Smooth muscle cell (in vitro differentiated cells): Measurements from ENCODE around the gene SPTSSB. TPM values are rescaled to one million over a fixed set of nuclear protein-coding genes. Genes with fewer than 3 reads are reported as not detected.

Experiments used
- DNase-seq: peaks from one replicate; lab custom pipeline; 2025; ENCODE audit not compliant: unreplicated experiment; lab: John Stamatoyannopoulos, UW
- H2AFZ ChIP-seq: fragments of 200-600 bp; sonication (generic); 2 replicates; pipeline ENCODE4 v1.6.0; 2016; ENCODE audit warnings: antibody characterized with exemption, low read depth, mild to moderate bottlenecking
- H3F3A ChIP-seq: fragments of 200-600 bp; sonication (generic); 2 replicates; pipeline ENCODE4 v1.6.0; 2017; ENCODE audit warnings: antibody characterized with exemption, low read depth
- H3K27ac ChIP-seq: fragments of 200-600 bp; sonication (generic); 2 replicates; pipeline ENCODE4 v1.5.1; 2016; ENCODE audit warnings: low read depth, mild to moderate bottlenecking
- H3K27me3 ChIP-seq: fragments of 200-600 bp; sonication (generic); 2 replicates; pipeline ENCODE4 v1.6.1; 2016; ENCODE audit warnings: low read depth, mild to moderate bottlenecking
- H3K36me3 ChIP-seq: fragments of 200-600 bp; sonication (generic); 2 replicates; pipeline ENCODE4 v1.5.1; 2016; ENCODE audit warnings: low read depth
- H3K4me1 ChIP-seq: fragments of 200-600 bp; sonication (generic); 2 replicates; pipeline ENCODE4 v1.5.1; 2016; ENCODE audit warnings: low read depth
- H3K4me2 ChIP-seq: fragments of 200-600 bp; sonication (generic); 2 replicates; pipeline ENCODE4 v1.6.0; 2016; ENCODE audit warnings: mild to moderate bottlenecking
- H3K4me3 ChIP-seq: fragments of 200-600 bp; sonication (generic); 2 replicates; pipeline ENCODE4 v1.5.1; 2016; ENCODE audit warnings: mild to moderate bottlenecking
- H3K79me2 ChIP-seq: fragments of 200-600 bp; sonication (generic); 2 replicates; pipeline ENCODE4 v1.6.0; 2016; ENCODE audit warnings: low read depth, mild to moderate bottlenecking
- H3K9ac ChIP-seq: fragments of 200-600 bp; sonication (generic); 2 replicates; pipeline ENCODE4 v1.6.0; 2016; ENCODE audit warnings: low read depth
- H3K9me3 ChIP-seq: fragments of 200-600 bp; sonication (generic); replicated peaks from 2 replicates; pipeline ENCODE4 v1.5.1; 2016; ENCODE audit warnings: low read depth
- H4K20me1 ChIP-seq: fragments of 200-600 bp; sonication (generic); 2 replicates; pipeline ENCODE4 v1.6.0; 2016; ENCODE audit warnings: low read depth
- WGBS: methylation state at CpG from one replicate; pipeline ENCODE4 v1.1.7; 2016; ENCODE audit warnings: low lambda C conversion rate; 5-methylcytosine and 5-hydroxymethylcytosine counted together
- polyA plus RNA-seq: library from polyadenylated mRNA; unstranded; fragments of >200 nt; fragmentation: Nextera tagmentation; extraction: Ambion mirVana; gene quantifications from 2 replicates; pipeline ENCODE4 v1.2.1, GENCODE V29; 2016
- total RNA-seq: library from RNA; depleted of rRNA; stranded (reverse); fragments of >200 nt; gene quantifications from 2 replicates; pipeline ENCODE4 v1.2.3, GENCODE V29; 2014
- TF ChIP-seq, protein P1 (sequence below): fragments of 200-600 bp; sonication (generic); IDR thresholded peaks from 2 replicates; pipeline ENCODE4 v1.5.1; 2017; ENCODE audit warnings: borderline replicate concordance, mild to moderate bottlenecking, antibody characterized with exemption; ENCODE audit not compliant: insufficient read depth, poor library complexity, severe bottlenecking

The SPTSSB gene, protein sequence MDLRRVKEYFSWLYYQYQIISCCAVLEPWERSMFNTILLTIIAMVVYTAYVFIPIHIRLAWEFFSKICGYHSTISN
- total RNA-seq: 0.94 and 1.0 TPM in 2 replicates
- polyA plus RNA-seq: 0.41 TPM in 1 of 2 replicates, not detected in the other

DNA sequence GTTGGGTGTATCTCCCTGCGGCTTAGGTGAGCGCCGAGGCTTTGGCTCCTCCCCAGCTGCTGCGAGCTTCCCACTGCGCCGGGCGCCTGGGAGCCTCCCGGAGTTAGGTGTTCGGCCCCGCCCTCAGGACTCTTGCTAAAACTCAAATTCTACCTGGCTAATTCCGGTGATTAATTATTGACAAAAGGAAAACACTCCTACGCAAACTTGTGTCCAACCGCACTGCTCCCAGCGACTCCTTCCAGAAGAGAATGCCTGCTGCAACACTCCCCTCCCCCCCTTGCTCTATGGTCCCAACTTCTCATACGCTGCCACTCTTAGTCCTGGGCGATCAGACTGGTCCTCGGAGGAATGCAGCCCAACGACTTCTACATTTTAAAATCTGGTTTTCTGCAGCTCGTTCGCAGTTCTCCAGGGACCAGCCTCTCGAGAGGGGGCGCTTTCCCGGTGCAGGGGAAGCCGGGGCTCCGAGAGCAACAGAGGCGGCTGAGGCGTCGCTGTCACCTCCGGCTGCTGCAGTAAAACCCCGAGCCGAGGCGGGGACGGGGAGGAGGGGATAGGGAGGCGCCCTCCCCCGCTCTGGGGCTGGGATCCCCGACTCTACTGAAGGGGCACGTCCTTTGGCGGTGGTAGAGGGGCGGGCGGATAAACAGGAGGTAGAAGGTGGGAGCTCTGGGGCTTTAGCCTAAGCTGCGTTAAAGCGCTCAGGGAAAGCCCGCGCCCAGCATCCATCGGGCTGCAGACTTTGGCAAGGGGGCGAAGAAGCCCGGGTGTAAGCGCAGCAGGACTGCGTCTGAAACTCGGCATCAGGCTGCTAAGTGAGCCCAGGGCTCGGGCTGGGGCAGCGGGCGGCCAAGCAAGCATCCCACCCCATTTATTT lies at the start of gene SPTSSB:
Gene SPTSSB (minus strand): TSS at position 77 of the 880 bp plus-strand sequence. CDS start 25,194 bp downstream, outside the sequence.
- Histone ChIP-seq H3K27ac (no peak within 1 kb of the TSS), H3K27me3 (peaks cover 55% of the 10 kb centered on the region), H3K4me3 (peak within 1 kb of the TSS; percentile 59), H3K9ac (no peak within 1 kb of the TSS), H3K9me3 (no peaks in the 10 kb centered on the region), H2AFZ (peak within 1 kb of the TSS; percentile 95), H3K36me3 (no peaks in the 10 kb centered on the region), H3K4me2 (peak within 1 kb of the TSS; percentile 97), H3F3A (no peaks in the 10 kb centered on the region), H3K79me2 (no peaks in the 10 kb centered on the region), H3K4me1 (peaks cover 8% of the 10 kb centered on the region), H4K20me1 (no peaks in the 10 kb centered on the region)
- under 1% methylated on average over 53 of the region's 53 CpGs for WGBS
- no peak for DNase-seq
- TF ChIP-seq, protein P1, sequence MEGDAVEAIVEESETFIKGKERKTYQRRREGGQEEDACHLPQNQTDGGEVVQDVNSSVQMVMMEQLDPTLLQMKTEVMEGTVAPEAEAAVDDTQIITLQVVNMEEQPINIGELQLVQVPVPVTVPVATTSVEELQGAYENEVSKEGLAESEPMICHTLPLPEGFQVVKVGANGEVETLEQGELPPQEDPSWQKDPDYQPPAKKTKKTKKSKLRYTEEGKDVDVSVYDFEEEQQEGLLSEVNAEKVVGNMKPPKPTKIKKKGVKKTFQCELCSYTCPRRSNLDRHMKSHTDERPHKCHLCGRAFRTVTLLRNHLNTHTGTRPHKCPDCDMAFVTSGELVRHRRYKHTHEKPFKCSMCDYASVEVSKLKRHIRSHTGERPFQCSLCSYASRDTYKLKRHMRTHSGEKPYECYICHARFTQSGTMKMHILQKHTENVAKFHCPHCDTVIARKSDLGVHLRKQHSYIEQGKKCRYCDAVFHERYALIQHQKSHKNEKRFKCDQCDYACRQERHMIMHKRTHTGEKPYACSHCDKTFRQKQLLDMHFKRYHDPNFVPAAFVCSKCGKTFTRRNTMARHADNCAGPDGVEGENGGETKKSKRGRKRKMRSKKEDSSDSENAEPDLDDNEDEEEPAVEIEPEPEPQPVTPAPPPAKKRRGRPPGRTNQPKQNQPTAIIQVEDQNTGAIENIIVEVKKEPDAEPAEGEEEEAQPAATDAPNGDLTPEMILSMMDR: peak; percentile 9

DNA sequence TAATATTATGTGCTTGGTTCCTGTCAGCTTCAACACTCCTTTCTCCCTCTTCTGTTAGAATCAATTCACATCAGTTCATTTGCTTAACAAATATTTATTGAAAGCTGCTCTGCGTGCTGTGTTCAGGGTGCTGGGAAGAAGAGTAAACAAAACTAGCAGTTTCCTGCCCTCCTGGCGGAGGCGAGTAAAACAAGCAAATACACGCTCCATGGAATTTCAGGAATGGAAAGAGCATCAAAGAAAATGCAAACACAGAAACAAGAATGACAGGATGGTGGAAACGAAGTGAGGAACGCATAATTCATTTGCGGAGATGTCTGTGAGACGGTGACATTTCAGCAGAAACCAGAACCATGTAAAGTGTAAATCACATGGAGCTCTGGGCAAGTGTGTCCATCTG lies 49.4 kb upstream of the SPTSSB start:
- H4K20me1 ChIP-seq: no peaks in the 10 kb centered on the region
- no peaks in the 10 kb centered on the region for H3K27me3 ChIP-seq
- H3K9ac ChIP-seq: no peak overlapping the region
- H2AFZ ChIP-seq: peak overlapping the region; percentile 35
- no peaks in the 10 kb centered on the region for H3K9me3 ChIP-seq
- H3K4me2 ChIP-seq: peak overlapping the region; percentile 40
- no peak for DNase-seq
- H3K36me3 ChIP-seq: no peaks in the 10 kb centered on the region
- H3K27ac ChIP-seq: no peak overlapping the region
- no peaks in the 10 kb centered on the region for H3K79me2 ChIP-seq
- TF ChIP-seq, protein P1: no peak
- WGBS: 8% methylated on average over 8 of the region's 8 CpGs
- H3K4me3 ChIP-seq: no peak overlapping the region
- peaks cover 10% of the 10 kb centered on the region for H3K4me1 ChIP-seq
- no peaks in the 10 kb centered on the region for H3F3A ChIP-seq

DNA sequence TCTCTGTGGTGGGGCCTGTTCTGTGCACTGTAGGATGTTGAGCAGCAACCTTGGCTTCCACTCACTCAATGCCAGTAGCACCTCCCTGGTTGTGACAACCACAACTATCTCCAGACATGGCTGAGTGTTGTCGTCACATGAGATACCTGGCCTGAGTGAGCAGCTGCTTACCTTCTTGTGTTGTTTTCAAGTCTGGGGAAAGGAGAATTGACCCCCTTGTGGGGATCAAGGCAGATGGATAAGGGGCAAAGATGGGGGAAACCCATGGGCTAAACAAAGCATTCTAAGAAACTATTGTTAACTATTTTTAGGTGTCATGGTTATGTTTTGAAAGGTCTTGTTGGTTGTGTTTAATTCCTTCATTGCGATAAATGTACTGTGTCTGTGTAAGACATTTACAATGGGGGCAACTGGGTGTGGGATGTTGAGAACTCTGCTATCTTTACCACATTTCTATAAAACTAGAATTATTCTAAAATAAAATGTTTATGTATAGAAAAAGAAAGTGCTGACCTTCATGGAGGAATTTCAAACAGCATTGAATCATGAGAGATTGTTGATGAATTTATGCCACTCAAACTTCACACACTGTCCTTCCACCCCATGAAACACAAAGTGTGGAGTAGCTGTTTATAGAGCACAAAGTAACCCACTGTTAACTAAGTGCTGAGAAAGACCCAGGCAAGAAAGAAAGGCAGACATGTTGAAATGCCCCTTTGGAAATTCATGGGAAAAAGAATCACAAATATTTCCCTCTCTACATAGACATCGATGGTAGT lies 48.4 kb upstream of the SPTSSB start:
- Histone ChIP-seq H2AFZ (no peak overlapping the region), H4K20me1 (no peaks in the 10 kb centered on the region), H3K4me1 (peaks cover 10% of the 10 kb centered on the region), H3F3A (no peaks in the 10 kb centered on the region), H3K27ac (no peak overlapping the region), H3K9me3 (no peaks in the 10 kb centered on the region), H3K9ac (no peak overlapping the region), H3K4me3 (no peak overlapping the region), H3K4me2 (no peak overlapping the region), H3K79me2 (no peaks in the 10 kb centered on the region), H3K27me3 (no peaks in the 10 kb centered on the region), H3K36me3 (no peaks in the 10 kb centered on the region)
- 91% methylated on average over 3 of the region's 3 CpGs for WGBS
- TF ChIP-seq, protein P1: no peak
- no peak for DNase-seq
